ENCODE data around the gene BCL2L1. TPM values are rescaled to one million over a fixed set of nuclear protein-coding genes. Genes with fewer than 3 reads are reported as not detected.
A peak's percentile ranks its signal among the peaks of the same experiment; 100 is the strongest.

The BCL2L1 gene
- total RNA-seq, 2 experiments from 2014 or later, result 64.2 to 88.8 TPM

DNA sequence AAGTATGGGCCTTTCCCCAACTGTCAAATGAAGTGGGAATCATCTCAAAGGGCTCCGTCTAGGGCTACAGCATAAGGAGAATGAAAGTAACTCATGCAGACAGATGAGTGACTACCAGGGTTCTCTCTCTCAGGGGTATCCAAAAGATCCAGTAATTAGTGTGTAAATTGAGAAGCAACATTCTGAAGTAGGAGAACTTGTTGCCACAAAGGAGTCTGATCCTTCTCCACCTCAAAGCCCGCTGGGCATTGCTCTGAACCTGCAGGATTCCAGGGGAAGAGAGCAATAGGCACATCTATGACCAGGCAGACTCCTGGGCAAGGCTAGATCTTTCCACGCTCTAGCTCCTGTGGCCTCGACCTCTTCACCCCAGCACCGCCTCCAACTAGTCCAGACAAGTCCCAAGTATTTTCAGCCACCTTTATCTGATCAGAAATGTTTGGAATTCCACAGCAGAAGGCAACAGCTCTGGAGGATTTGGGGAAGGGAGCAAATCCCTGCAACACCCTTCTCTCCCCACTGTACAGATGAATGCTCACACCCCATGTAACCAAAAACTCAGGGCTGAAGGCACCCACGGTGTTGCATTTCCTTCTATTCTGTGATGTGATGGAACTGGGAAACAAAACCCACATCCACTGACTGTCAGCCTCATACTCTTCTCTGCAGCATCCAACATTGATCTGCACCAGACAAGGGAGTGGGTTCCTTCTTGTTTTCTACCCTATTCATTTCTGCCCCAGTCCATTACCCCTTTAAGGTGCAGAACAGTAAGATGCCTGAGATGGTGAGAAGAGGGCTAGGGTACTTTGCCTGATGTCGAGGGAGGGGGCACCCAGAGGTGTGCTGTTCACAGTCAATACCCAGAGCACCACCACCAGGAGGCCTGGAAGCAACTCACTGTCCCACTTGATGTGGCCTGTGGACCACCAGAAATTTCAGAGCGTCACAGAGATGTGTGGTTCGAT, 44.0 kb downstream of the BCL2L1 start:
- no peaks in the 10 kb centered on the region for H4K20me1 ChIP-seq (ENCODE audit: insufficient read depth, low read length)

DNA sequence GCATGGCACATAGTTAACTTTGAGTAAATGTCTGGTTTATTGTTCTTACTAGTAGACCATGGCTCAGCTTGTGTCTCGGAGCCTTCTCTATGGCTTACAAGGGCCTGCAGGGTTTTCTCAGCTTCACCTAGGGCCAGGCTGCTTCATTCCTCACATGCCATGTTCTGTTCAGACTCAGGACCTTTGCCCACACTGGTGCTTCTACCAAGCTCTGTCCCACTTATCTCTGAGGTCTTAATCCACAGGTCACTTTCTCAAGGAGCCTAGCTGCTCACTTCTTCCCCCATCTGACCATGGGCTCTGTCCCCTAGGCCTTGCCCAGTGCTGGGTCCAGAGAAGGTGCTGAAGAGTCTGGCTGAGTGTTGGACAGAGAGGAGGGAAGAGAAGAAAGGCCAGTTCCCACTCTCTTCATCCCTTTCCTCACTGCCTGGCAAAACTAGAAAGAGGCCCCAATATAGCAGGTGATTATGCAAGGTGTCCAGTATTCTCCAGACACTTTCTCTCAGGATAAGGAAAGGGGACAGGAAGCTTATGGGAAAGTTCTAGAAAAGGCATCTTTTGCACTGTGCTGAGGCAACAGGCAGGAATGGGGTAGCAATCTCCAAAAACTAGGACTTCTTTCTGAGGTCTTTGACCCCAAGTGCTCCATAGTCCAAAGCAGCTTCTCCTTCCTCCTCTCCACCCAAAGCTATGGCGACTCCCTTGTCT, 45.0 kb downstream of the BCL2L1 start:
- no peak overlapping the region for H3K4me2 ChIP-seq (ENCODE audit: low read length)
- no peak overlapping the region for H3K4me3 ChIP-seq (ENCODE audit: low read depth, low read length, poor library complexity, severe bottlenecking)
- peaks cover 45% of the 10 kb centered on the region; the same call in 1 of the 2 replicates for H3K79me2 ChIP-seq (ENCODE audit: insufficient read depth, low read depth, low read length)
- CTCF ChIA-PET (ENCODE audit: unreplicated experiment), result interaction anchor here (0.6 to 1.3 kb wide), 3 partner anchors 16 to 46 kb away, joined by 3 to 8 read pairs (median 3); no protein-coding TSS in a partner anchor
- H3K27ac ChIP-seq (ENCODE audit: low read depth, low read length, poor library complexity, severe bottlenecking), result peak overlapping the region; percentile 13
- TF ChIP-seq, protein P1, sequence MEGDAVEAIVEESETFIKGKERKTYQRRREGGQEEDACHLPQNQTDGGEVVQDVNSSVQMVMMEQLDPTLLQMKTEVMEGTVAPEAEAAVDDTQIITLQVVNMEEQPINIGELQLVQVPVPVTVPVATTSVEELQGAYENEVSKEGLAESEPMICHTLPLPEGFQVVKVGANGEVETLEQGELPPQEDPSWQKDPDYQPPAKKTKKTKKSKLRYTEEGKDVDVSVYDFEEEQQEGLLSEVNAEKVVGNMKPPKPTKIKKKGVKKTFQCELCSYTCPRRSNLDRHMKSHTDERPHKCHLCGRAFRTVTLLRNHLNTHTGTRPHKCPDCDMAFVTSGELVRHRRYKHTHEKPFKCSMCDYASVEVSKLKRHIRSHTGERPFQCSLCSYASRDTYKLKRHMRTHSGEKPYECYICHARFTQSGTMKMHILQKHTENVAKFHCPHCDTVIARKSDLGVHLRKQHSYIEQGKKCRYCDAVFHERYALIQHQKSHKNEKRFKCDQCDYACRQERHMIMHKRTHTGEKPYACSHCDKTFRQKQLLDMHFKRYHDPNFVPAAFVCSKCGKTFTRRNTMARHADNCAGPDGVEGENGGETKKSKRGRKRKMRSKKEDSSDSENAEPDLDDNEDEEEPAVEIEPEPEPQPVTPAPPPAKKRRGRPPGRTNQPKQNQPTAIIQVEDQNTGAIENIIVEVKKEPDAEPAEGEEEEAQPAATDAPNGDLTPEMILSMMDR (conservative IDR thresholded peaks at IDR 0.05; ENCODE audit: low read length), result no peak
- TF ChIP-seq EZH2phosphoT487 (IDR thresholded peaks at IDR 0.05; ENCODE audit: borderline replicate concordance, low read depth, low read length), result no peak
- intact Hi-C loops (cut with micrococcal nuclease; ENCODE audit: unreplicated experiment), result no loop called here
- no peaks in the 10 kb centered on the region for H3K9me2 ChIP-seq (ENCODE audit: insufficient read depth, low read length)
- POLR2A ChIA-PET, result interaction anchor here (0.9 to 1.3 kb wide), 5 partner anchors 13 to 44 kb away, joined by 3 to 5 read pairs (median 4); no protein-coding TSS in a partner anchor
- DNase-seq (ENCODE audit: low spot score), result no peak
- H3K9me3 ChIP-seq (ENCODE audit: low read length), result no peaks in the 10 kb centered on the region
- H4K20me1 ChIP-seq (ENCODE audit: insufficient read depth, low read length), result no peaks in the 10 kb centered on the region
- H2AFZ ChIP-seq (ENCODE audit: low read length), result no peak overlapping the region
- H3K4me1 ChIP-seq (ENCODE audit: insufficient read depth, low read length, poor library complexity, severe bottlenecking), result peaks cover 88% of the 10 kb centered on the region
- BruUV-seq (replicated peaks), result no TSS peak
- peaks cover 50% of the 10 kb centered on the region for H3K36me3 ChIP-seq (ENCODE audit: insufficient read depth, low read length)

More for the DNA sequence above, 44.0 kb downstream of the BCL2L1 start:
- Histone ChIP-seq H2AFZ (ENCODE audit: low read length) (no peak overlapping the region), H3K4me1 (ENCODE audit: insufficient read depth, low read length, poor library complexity, severe bottlenecking) (peaks cover 88% of the 10 kb centered on the region), H3K36me3 (ENCODE audit: insufficient read depth, low read length) (peaks cover 53% of the 10 kb centered on the region), H3K79me2 (ENCODE audit: insufficient read depth, low read depth, low read length) (peaks cover 54% of the 10 kb centered on the region), H3K27ac (ENCODE audit: low read depth, low read length, poor library complexity, severe bottlenecking) (no peak overlapping the region), H3K4me3 (ENCODE audit: low read depth, low read length, poor library complexity, severe bottlenecking) (no peak overlapping the region), H3K4me2 (ENCODE audit: low read length) (no peak overlapping the region), H3K9me2 (ENCODE audit: insufficient read depth, low read length) (no peaks in the 10 kb centered on the region), H3K9me3 (ENCODE audit: low read length) (no peaks in the 10 kb centered on the region)
- intact Hi-C loops (cut with micrococcal nuclease; ENCODE audit: unreplicated experiment), result no loop called here
- no peak for DNase-seq (ENCODE audit: low spot score)
- CTCF ChIA-PET (ENCODE audit: unreplicated experiment), result interaction anchor here (1.0 to 1.3 kb wide), 2 partner anchors 17 to 45 kb away, joined by 3 to 8 read pairs; no protein-coding TSS in a partner anchor
- no TSS peak for BruUV-seq (replicated peaks)
- TF ChIP-seq EZH2phosphoT487 (IDR thresholded peaks at IDR 0.05; ENCODE audit: borderline replicate concordance, low read depth, low read length), result no peak
- TF ChIP-seq, protein P1 (conservative IDR thresholded peaks at IDR 0.05; ENCODE audit: low read length), result no peak
- POLR2A ChIA-PET, result interaction anchor here (1.2 kb wide), 1 partner anchor 18 kb away, joined by 4 read pairs; no protein-coding TSS in a partner anchor

All from OCI-LY7 (cell line).